Suprapubic skin (tissue), 3 donors: ENCODE data around the gene KRTAP10-6.

Experiments
- CTCF ChIP-seq, 2 donors: fragments of 200-600 bp in 1 of 2; fragments of 450-650 bp in 1 of 2; sonication (generic) in 1 of 2; IDR thresholded peaks; one replicate each; pipeline ENCODE4 v1.5.1; 2016 to 2019; ENCODE audit warnings: antibody characterized with exemption in 2 of 2, mild to moderate bottlenecking in 1 of 2, moderate library complexity in 1 of 2
- EP300 ChIP-seq: sonication (generic); formaldehyde crosslinking; IDR thresholded peaks from one replicate; pipeline ENCODE4 v1.6.1; 2017; ENCODE audit warnings: antibody characterized with exemption

DNA sequence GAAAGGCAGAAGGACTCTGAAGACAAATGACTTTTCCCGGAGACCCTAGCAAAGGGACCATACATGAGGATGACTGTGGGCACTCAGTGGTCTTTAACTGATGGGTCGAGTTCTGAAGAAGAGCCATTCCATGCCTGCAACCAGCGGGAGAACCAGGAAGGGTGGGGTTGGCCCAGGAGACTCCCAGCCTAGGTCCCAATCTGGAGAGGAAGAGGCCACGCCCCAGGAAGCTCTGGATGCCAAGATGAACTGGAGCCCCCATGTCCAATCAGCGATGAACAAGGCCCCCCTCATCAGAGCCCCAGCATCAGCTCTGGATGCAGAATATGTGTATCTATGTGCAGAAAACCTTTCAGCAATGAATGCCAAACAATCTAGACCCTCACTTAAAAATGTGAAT is 48.5 kb upstream of the KRTAP10-6 start:
- TF ChIP-seq CTCF (IDR thresholded peaks at IDR 0.05) (no peak), EP300 (no peak)
